Measurements from ENCODE around the gene SPAG9.

The SPAG9 gene

GRCh38 chr17:50977487-50978159, 143.0 kb downstream of the SPAG9 start:
- DNase-seq: no peak

GRCh38 chr17:50976951-50977472, 143.7 kb downstream of the SPAG9 start:
- DNase-seq: no peak

DNA sequence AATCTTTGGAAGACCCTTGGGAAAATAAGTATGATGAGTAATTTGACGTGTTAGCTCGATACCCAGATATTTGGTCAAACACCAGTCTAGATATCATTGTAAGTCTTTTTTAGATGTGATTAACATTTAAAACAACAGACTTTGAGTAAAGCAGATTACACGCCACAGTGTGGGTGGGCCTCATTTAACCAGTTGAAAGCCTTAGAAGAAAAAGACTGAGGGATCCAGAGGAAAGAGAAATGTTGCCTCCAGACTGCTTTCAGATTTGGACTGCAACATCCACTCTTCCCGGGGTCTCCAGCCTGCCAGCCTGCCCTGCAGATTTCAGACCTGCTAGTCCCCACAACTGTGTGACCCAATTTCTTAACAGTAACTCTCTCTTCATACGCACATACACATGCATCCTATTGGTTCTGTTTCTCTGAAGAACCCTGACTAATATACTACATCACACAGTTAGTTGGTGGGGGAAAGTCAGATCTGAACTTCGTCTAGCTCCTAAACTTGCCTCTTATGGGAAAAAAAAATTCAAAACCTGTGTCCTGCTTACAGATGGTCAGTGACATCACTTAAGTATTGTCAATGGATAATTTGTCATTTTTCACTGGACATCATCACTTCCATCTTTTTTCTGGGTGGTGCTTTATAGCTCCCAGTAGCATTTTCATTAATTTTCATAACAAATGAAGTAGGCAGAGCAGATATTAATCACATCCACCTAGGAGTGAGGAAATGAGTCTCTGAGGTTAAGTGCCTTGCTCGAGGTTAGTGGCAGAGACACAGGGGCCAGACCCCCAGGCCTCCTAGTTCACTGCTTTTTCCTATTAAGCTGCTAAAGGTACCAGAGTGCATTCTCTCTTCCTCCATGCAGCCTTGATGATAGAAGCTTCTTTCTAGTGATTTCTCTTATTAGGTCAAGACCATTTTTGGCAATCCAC, 146.8 kb downstream of the SPAG9 start:
- DNase-seq: no peak

DNA sequence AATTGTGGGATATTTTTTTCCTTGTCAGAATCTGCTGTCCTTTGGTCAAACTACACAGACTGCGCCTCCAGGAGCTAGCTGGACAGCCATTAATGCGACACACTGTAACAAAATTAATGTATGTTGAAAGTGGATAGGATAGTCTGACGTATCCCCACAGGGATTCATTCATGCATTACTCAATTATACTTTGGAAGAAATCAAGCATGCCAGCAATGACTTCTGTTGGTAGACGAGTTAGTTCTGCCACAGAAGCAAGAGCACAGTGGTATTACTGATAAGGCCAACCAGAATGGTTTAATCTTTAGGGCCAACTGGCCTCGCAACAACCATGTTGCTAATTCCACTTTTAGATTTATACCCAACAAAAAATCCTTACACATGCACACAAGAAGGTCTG, 148.1 kb downstream of the SPAG9 start:
- no peak for DNase-seq

GRCh38 chr17:50967795-50968194, 152.9 kb downstream of the SPAG9 start:
- DNase-seq: no peak

- DNase-seq: no peak
Measured at GRCh38 chr17:50966163-50966666, 154.5 kb downstream of the SPAG9 start.

DNA sequence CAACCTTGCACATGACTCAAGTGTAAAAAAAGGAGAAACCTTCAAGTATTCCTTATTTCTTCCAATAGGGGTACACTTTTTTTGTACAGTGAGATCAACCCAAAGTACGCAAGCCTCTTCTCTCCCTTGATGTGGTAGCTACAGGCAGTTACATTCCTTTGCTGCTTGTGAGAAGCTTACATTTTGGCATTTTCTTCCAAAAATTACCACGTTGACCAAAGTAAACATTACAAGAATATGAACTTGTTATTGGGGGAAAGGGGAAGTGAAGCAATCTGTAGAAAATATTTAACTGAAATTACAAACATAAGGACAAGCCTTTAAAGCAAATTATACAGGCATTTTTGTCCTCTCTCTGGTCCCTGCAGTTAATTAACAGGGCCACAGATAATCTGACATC, 157.5 kb downstream of the SPAG9 start:
- no peak for DNase-seq

DNA sequence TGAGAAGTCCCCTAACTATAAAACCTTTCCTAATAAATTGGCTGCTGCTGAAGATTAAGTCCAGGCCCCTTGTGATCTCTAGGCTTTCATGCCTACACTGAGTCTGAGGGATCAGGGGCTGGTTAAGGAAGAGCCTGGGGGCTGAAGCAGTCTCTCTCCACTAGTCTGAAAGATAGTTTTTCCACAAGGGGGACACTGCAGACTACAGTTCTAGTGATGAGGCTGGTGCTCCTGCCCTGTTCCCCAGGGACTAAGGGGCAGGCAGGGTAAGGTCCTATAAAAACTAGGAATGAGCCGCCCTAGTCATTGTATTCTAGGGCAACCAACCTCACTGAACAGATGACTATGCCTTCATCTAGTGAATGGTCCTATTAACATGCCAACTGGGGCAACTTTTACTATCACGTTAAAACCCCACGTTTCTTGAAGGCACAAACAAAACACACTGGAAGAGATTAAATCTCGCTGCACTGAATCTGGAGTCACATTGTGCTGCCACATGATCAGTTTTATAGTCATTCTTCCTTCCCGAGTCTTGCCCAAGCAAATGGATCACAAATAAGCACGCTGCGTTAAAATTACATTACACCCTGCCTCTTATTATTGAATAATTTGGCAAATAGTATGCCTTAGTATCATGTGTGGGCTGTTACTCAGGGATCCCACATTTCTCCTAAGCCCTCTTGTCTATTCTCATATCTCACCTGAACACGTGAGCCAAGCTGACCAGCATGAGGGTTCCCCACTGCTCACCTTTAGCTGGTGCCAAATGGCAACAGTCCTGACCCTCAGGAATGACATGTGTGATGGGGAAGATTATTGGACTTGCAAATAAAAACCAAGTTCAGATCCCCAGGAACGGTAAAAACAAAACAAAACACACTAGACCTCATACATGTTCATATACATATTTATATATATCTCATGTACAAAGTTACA, 159.1 kb downstream of the SPAG9 start:
- no peak for DNase-seq

GRCh38 chr17:50959341-50959740, 161.3 kb downstream of the SPAG9 start:
- DNase-seq: no peak

DNA sequence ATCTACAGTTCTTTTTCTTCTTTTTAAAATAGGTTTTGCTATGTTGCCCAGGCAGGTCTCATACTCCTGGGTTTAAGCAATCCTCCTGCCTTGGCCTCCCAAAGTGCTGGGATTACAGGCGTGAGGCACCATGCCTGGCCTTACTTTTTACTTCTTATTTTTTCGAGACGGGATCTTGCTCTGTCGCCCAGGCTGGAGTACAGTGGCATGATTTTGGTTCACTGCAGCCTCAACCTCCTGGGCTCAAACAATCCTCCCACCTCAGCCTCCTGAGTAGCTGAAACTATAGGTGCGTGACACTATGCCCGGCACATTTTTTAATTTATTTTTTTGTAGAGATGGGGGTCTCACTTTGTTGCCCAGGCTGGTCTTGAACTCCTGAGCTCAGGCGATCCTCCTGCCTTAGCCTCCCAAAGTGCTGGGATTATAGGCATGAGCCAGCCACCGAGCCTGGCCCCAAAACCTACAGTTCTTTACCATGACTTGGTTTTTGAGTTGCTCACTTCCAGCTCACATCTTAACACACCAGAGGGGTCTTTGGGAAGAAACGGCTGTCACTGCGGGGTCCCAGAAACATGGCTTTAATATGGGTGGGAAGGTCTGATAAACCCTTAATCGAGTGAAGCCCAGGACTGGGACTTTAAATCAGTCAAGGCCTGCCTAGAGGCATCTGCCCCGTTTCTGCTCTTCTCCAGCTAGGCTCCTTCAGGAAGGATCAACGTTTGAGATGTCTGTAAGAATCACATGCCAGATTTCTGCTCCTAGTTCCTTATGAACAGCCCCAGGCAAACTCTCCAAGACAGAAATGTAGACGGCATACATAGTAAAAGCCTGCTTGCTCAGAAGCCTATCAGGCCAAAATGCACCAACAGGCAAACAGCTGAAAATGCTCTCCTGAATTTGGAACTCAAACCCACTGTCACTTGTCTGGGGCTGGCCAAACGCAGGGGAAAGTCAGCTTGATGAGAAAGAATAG, 162.8 kb downstream of the SPAG9 start:
- DNase-seq: no peak

GRCh38 chr17:50956750-50957523, 163.7 kb downstream of the SPAG9 start:
- DNase-seq: no peak

GRCh38 chr17:50956409-50956749, 164.3 kb downstream of the SPAG9 start:
- DNase-seq: no peak

GRCh38 chr17:50955667-50956120, 165.0 kb downstream of the SPAG9 start:
- no peak for DNase-seq

GRCh38 chr17:50955160-50955559, 165.5 kb downstream of the SPAG9 start:
- no peak for DNase-seq

GRCh38 chr17:50954641-50955121, 166.0 kb downstream of the SPAG9 start:
- no peak for DNase-seq

DNA sequence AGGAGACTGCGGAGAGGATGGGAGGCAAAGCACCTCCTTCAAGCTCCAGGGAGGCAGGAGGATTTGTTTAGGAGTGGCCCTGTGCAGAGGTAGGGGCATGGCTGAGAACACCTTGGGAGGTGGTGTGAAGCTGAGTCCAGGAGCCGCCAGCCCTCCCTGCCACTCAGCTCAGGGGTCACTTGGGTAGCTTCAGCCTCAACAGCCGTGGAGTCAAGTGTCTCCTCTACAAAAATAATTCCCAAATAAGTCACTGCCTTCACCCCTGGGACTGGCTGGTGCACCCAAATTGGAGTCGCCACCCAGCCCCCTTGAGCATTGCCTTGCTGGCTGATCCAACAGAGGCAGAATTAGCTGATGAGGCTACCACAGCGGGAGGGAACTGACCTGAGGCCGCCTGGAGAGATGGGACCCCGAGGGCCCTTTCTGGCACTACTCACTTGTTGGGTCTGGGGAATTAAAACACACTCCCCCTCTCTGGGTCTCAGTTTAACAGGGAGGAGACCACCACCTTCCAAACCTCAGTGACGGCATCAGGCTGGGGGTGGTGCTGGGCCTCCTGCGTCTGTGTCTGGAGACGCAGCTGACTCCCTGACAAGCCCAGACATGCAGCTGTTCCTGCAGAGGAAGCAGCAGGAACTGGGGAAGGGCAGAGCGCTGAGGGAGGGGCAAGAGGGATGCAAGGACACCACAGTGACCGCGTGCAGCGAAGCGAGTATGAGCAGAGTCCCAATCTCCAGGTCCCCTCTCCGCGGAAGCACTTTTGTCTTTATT, 166.7 kb downstream of the SPAG9 start:
- no peak for DNase-seq

GRCh38 chr17:50953518-50953830, 167.2 kb downstream of the SPAG9 start:
- no peak for DNase-seq

DNA sequence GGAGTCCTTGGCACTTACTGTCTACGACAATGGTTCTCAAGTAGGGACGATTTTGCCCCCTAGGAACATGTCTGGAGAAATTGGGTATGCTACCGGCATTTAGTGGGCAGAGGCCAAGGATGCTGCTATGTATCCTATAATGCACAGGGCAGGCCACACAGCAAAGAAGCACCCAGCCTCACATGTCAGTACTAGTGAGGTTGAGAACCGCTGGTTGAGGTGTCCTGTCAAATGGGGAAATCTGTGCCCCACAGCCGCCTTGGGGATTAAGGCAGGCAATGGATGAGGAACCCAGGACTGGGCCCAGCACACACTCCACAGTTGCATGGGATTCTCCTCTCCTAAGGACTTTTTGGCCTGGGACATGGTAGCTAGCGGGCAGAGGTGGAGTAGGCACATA, 167.8 kb downstream of the SPAG9 start:
- DNase-seq: no peak

DNA sequence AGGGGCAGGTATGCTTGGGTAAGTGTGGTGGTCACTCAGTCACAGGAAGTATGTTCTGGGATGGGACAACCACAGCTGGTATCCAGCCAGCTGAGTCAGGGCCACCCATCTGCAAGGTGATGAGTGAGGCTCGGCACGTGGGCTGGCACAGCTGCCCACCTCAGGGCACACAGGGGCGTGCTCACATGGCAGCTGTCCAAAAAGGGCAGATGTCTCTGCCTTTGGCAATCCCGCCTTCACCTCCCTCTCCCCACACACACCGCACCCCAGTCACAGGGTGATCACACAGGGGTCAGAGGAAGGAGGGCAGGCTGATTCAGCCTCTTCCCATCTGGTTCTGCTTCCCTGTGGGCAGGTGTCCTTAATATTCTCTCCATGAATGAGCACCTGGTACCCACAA, 168.7 kb downstream of the SPAG9 start:
- no peak for DNase-seq

All from SIG-M5 (cell line).